GM21529 (cell line): ENCODE results near the gene PLGRKT.
"Not testable (repeated sequence)": the region's sequence is repeated elsewhere in the genome, so short reads cannot be mapped to it uniquely, and the experiment has no call there.

Source experiments
- ATAC-seq: cut with Tn5 transposase; IDR thresholded peaks from one replicate; pipeline ENCODE4 v1.9.1; 2021; ENCODE audit not compliant: unreplicated experiment

The PLGRKT gene

GRCh38 chr9:5433328-5433727 lies 4.4 kb downstream of the PLGRKT start:
- ATAC-seq, result not testable (repeated sequence)

- not testable (repeated sequence) for ATAC-seq
Measured at GRCh38 chr9:5432890-5433289, 4.8 kb downstream of the PLGRKT start.

- no peak for ATAC-seq
Measured at GRCh38 chr9:5430912-5431311, 6.8 kb downstream of the PLGRKT start.

GRCh38 chr9:5429873-5430564 lies 7.7 kb downstream of the PLGRKT start:
- no peak for ATAC-seq

- ATAC-seq, result no peak
Measured at GRCh38 chr9:5428794-5429528, 8.8 kb downstream of the PLGRKT start.

- ATAC-seq, result no peak
Measured at GRCh38 chr9:5428172-5428571, 9.6 kb downstream of the PLGRKT start.

GRCh38 chr9:5427005-5427404 lies 10.7 kb downstream of the PLGRKT start:
- no peak for ATAC-seq

GRCh38 chr9:5425006-5425628 lies 12.6 kb downstream of the PLGRKT start:
- no peak for ATAC-seq

- ATAC-seq, result no peak
Measured at GRCh38 chr9:5422276-5422675, 15.4 kb downstream of the PLGRKT start.

GRCh38 chr9:5421163-5421562 lies 16.6 kb downstream of the PLGRKT start:
- ATAC-seq, result no peak

- ATAC-seq, result no peak
Measured at GRCh38 chr9:5419987-5420386, 17.7 kb downstream of the PLGRKT start.

GRCh38 chr9:5418481-5418880 lies 19.2 kb downstream of the PLGRKT start:
- no peak for ATAC-seq

- no peak for ATAC-seq
Measured at GRCh38 chr9:5416953-5417352, 20.8 kb downstream of the PLGRKT start.

GRCh38 chr9:5408596-5408995 lies 29.1 kb downstream of the PLGRKT start:
- ATAC-seq, result no peak

GRCh38 chr9:5402217-5402616 lies 35.5 kb downstream of the PLGRKT start:
- ATAC-seq, result no peak

- ATAC-seq, result not testable (repeated sequence)
Measured at GRCh38 chr9:5397547-5397946, 40.2 kb downstream of the PLGRKT start.

- no peak for ATAC-seq
Measured at GRCh38 chr9:5395428-5395827, 42.3 kb downstream of the PLGRKT start.

GRCh38 chr9:5393976-5394375 lies 43.7 kb downstream of the PLGRKT start:
- not testable (repeated sequence) for ATAC-seq

- no peak for ATAC-seq
Measured at GRCh38 chr9:5393497-5393896, 44.2 kb downstream of the PLGRKT start.

- ATAC-seq, result no peak
Measured at GRCh38 chr9:5392285-5392684, 45.4 kb downstream of the PLGRKT start.

GRCh38 chr9:5389109-5389732 lies 48.5 kb downstream of the PLGRKT start:
- peak; percentile 79 for ATAC-seq
